HEK293 (cell line): ENCODE data around the gene AKT1.
A peak's percentile ranks its signal among the peaks of the same experiment; 100 is the strongest.

Experiments used
- ATF2 ChIP-seq: fragments of 450-650 bp; formaldehyde crosslinking; IDR thresholded peaks from 2 replicates; pipeline ENCODE4 v1.5.1; 2016; ENCODE audit warnings: missing biosample characterization, missing genetic modification characterization, low read depth
- EGR2 ChIP-seq: fragments of 450-650 bp; formaldehyde crosslinking; IDR thresholded peaks from 2 replicates; pipeline ENCODE4 v1.5.1; 2016; ENCODE audit warnings: low read depth, missing biosample characterization, missing genetic modification characterization
- ELK4 ChIP-seq: IDR thresholded peaks from 2 replicates; pipeline ENCODE4 v1.6.1; 2011; ENCODE audit warnings: mild to moderate bottlenecking, low read depth, low read length, borderline replicate concordance
- HOXA7 ChIP-seq: sonication (generic); formaldehyde crosslinking; IDR thresholded peaks from 2 replicates; pipeline ENCODE4 v1.8.1; 2022; ENCODE audit warnings: missing genetic modification reagents, borderline replicate concordance
- KLF9 ChIP-seq: fragments of 450-650 bp; formaldehyde crosslinking; IDR thresholded peaks from 2 replicates; pipeline ENCODE4 v1.5.1; 2016; ENCODE audit warnings: missing biosample characterization, missing genetic modification characterization, low read depth
- SALL2 ChIP-seq: fragments of 450-650 bp; formaldehyde crosslinking; IDR thresholded peaks from 2 replicates; pipeline ENCODE4 v1.5.0; 2017; ENCODE audit warnings: missing biosample characterization, mild to moderate bottlenecking, missing genetic modification characterization, borderline replicate concordance
- SCRT1 ChIP-seq: fragments of 450-650 bp; formaldehyde crosslinking; IDR thresholded peaks from 2 replicates; pipeline ENCODE4 v1.5.1; 2016; ENCODE audit warnings: missing biosample characterization, missing genetic modification characterization, borderline replicate concordance
- SP3 ChIP-seq: fragments of 450-650 bp; formaldehyde crosslinking; IDR thresholded peaks from 2 replicates; pipeline ENCODE4 v1.5.1; 2016; ENCODE audit warnings: missing biosample characterization, missing genetic modification characterization
- WT1 ChIP-seq: fragments of 450-650 bp; formaldehyde crosslinking; IDR thresholded peaks from 2 replicates; pipeline ENCODE4 v1.5.1; 2016; ENCODE audit warnings: missing biosample characterization, missing genetic modification characterization
- ZBTB20 ChIP-seq: fragments of 450-650 bp; formaldehyde crosslinking; IDR thresholded peaks from 2 replicates; pipeline ENCODE4 v1.5.1; 2016; ENCODE audit warnings: missing biosample characterization, missing genetic modification characterization
- ZIC2 ChIP-seq: fragments of 450-650 bp; formaldehyde crosslinking; IDR thresholded peaks from 2 replicates; pipeline ENCODE4 v1.5.1; 2016; ENCODE audit warnings: missing biosample characterization, missing genetic modification characterization
- ZNF10 ChIP-seq: fragments of 450-650 bp; formaldehyde crosslinking; IDR thresholded peaks from 2 replicates; pipeline ENCODE4 v1.5.1; 2017; ENCODE audit warnings: missing biosample characterization, missing genetic modification characterization
- ZNF112 ChIP-seq: fragments of 450-650 bp; formaldehyde crosslinking; IDR thresholded peaks from 2 replicates; pipeline ENCODE4 v1.5.0; 2017; ENCODE audit warnings: missing biosample characterization, missing genetic modification characterization
- ZNF146 ChIP-seq: fragments of 450-650 bp; formaldehyde crosslinking; IDR thresholded peaks from 2 replicates; pipeline ENCODE4 v1.5.1; 2016; ENCODE audit warnings: missing biosample characterization, missing genetic modification characterization
- ZNF2 ChIP-seq: fragments of 450-650 bp; formaldehyde crosslinking; IDR thresholded peaks from 2 replicates; pipeline ENCODE4 v1.5.1; 2016; ENCODE audit warnings: missing biosample characterization, missing genetic modification characterization
- ZNF211 ChIP-seq: fragments of 450-650 bp; formaldehyde crosslinking; IDR thresholded peaks from 2 replicates; pipeline ENCODE4 v1.5.1; 2016; ENCODE audit warnings: low read depth, missing biosample characterization, missing genetic modification characterization
- ZNF266 ChIP-seq: fragments of 450-650 bp; formaldehyde crosslinking; IDR thresholded peaks from 2 replicates; pipeline ENCODE4 v1.5.1; 2016; ENCODE audit warnings: missing biosample characterization, missing genetic modification characterization, low read depth
- ZNF280C ChIP-seq: fragments of 450-650 bp; formaldehyde crosslinking; IDR thresholded peaks from 2 replicates; pipeline ENCODE4 v1.5.1; 2016; ENCODE audit warnings: missing biosample characterization, missing genetic modification characterization
- ZNF37A ChIP-seq: fragments of 450-650 bp; IDR thresholded peaks from 2 replicates; pipeline ENCODE4 v1.5.1; 2018; ENCODE audit warnings: missing biosample characterization, missing genetic modification characterization
- ZNF398 ChIP-seq: fragments of 450-650 bp; formaldehyde crosslinking; IDR thresholded peaks from 2 replicates; pipeline ENCODE4 v1.5.1; 2017; ENCODE audit warnings: missing biosample characterization, missing genetic modification characterization
- ZNF416 ChIP-seq: fragments of 450-650 bp; formaldehyde crosslinking; IDR thresholded peaks from 2 replicates; pipeline ENCODE4 v1.5.1; 2016; ENCODE audit warnings: missing biosample characterization, missing genetic modification characterization
- ZNF449 ChIP-seq: fragments of 450-650 bp; formaldehyde crosslinking; IDR thresholded peaks from 2 replicates; pipeline ENCODE4 v1.5.1; 2017; ENCODE audit warnings: missing biosample characterization, mild to moderate bottlenecking, missing genetic modification characterization, moderate library complexity
- ZNF48 ChIP-seq: fragments of 450-650 bp; formaldehyde crosslinking; IDR thresholded peaks from 2 replicates; pipeline ENCODE4 v1.5.1; 2016; ENCODE audit warnings: missing biosample characterization, missing genetic modification characterization
- ZNF488 ChIP-seq: fragments of 450-650 bp; formaldehyde crosslinking; IDR thresholded peaks from 2 replicates; pipeline ENCODE4 v1.5.1; 2016; ENCODE audit warnings: missing biosample characterization, missing genetic modification characterization
- ZNF501 ChIP-seq: fragments of 450-650 bp; formaldehyde crosslinking; IDR thresholded peaks from 2 replicates; pipeline ENCODE4 v1.5.1; 2016; ENCODE audit warnings: missing biosample characterization, missing genetic modification characterization
- ZNF521 ChIP-seq: fragments of 450-650 bp; formaldehyde crosslinking; IDR thresholded peaks from 2 replicates; pipeline ENCODE4 v1.5.1; 2017; ENCODE audit warnings: missing biosample characterization, mild to moderate bottlenecking, missing genetic modification characterization
- ZNF571 ChIP-seq: fragments of 450-650 bp; formaldehyde crosslinking; IDR thresholded peaks from 2 replicates; pipeline ENCODE4 v1.5.0; 2017; ENCODE audit warnings: missing biosample characterization, missing genetic modification characterization
- ZNF580 ChIP-seq: fragments of 450-650 bp; formaldehyde crosslinking; IDR thresholded peaks from 2 replicates; pipeline ENCODE4 v1.5.1; 2016; ENCODE audit warnings: missing biosample characterization, missing genetic modification characterization
- ZNF654 ChIP-seq: fragments of 450-650 bp; formaldehyde crosslinking; IDR thresholded peaks from 2 replicates; pipeline ENCODE4 v1.5.1; 2016; ENCODE audit warnings: low read depth, missing biosample characterization, missing genetic modification characterization
- ZNF768 ChIP-seq: fragments of 450-650 bp; formaldehyde crosslinking; IDR thresholded peaks from 2 replicates; pipeline ENCODE4 v1.5.1; 2018; ENCODE audit warnings: missing biosample characterization, mild to moderate bottlenecking, missing genetic modification characterization
- ZNF791 ChIP-seq: fragments of 450-650 bp; formaldehyde crosslinking; IDR thresholded peaks from 2 replicates; pipeline ENCODE4 v1.5.1; 2016; ENCODE audit warnings: missing biosample characterization, missing genetic modification characterization
- ZNF837 ChIP-seq: fragments of 450-650 bp; formaldehyde crosslinking; IDR thresholded peaks from 2 replicates; pipeline ENCODE4 v1.5.1; 2016; ENCODE audit warnings: missing biosample characterization, missing genetic modification characterization

The AKT1 gene

GRCh38 chr14:104826189-104826860 lies 30.8 kb upstream of the AKT1 start (continued):
- TF ChIP-seq SP3 (tag by site-specific recombination) (peak; percentile 65), ZNF521 (tag by site-specific recombination) (no peak), ATF2 (tag by site-specific recombination) (no peak), WT1 (tag by site-specific recombination) (peak; percentile 78; the same call in 1 of the 2 replicates), ZNF580 (tag by site-specific recombination) (no peak), ZNF398 (tag by site-specific recombination) (no peak), ZNF266 (tag by site-specific recombination) (no peak), ZNF37A (no peak), ZIC2 (tag by site-specific recombination) (peak; percentile 90), ELK4 (no peak), KLF9 (tag by site-specific recombination) (peak; percentile 62), ZNF791 (tag by site-specific recombination) (no peak), ZNF837 (no peak), ZNF768 (tag by site-specific recombination) (peak; percentile 21; the same call in 1 of the 2 replicates), ZNF211 (no peak), ZNF449 (tag by site-specific recombination) (no peak), ZNF146 (tag by site-specific recombination) (peak; percentile 28; the same call in 1 of the 2 replicates), HOXA7 (CRISPR knock-in tag) (no peak), ZNF654 (no peak), ZNF571 (tag by site-specific recombination) (no peak), ZNF10 (tag by site-specific recombination) (no peak), ZNF2 (tag by site-specific recombination) (no peak), SCRT1 (tag by site-specific recombination) (no peak), SALL2 (tag by site-specific recombination) (no peak), ZNF416 (no peak), EGR2 (tag by site-specific recombination) (no peak), ZNF48 (tag by site-specific recombination) (no peak), ZNF488 (no peak), ZNF112 (no peak), ZNF501 (tag by site-specific recombination) (no peak), ZBTB20 (tag by site-specific recombination) (peak; percentile 38; the same call in 1 of the 2 replicates), ZNF280C (no peak)
